Left colon (tissue), 2 donors: Measurements from ENCODE around the gene CLEC4E. TPM values are rescaled to one million over a fixed set of nuclear protein-coding genes. Genes with fewer than 3 reads are reported as not detected.
"Not testable (repeated sequence)": the region's sequence is repeated elsewhere in the genome, so short reads cannot be mapped to it uniquely, and the experiment has no call there.

Experiments
- ATAC-seq: fragments of 200-7000 bp; cut with Tn5 transposase; one replicate; pipeline ENCODE4 v1.9.1; 2020; ENCODE audit warnings: mild to moderate bottlenecking, moderate library complexity
- DNase-seq, 2 donors: peaks; one replicate each; pipeline ENCODE4 v3.0.0-alpha.2; 2020
- intact Hi-C, 2 donors: fragments of 100-400 bp; cut with DNase I in 1 of 2; cut with micrococcal nuclease in 1 of 2; formaldehyde crosslinking; loops; one replicate each; pipeline versions ENCODE4 v1.11.2 to v1.14.0; 2022; cut with DNase I, micrococcal nuclease
- total RNA-seq, 2 donors: library from RNA; stranded (reverse); fragmentation: NEBNext Ultra II Directional; extraction: Animal tissue kit (Norgen Biotek cat#: 25700); gene quantifications; one replicate each; pipeline ENCODE4 v1.2.1, GENCODE V29; 2021
- donor health status: DM: no; HTN: no; CAD: no.
- donor health status: DM: yes; HTN: yes; CAD: no.

CLEC4E gene
- total RNA-seq, 2 donors from 2014 or later: not detected

DNA sequence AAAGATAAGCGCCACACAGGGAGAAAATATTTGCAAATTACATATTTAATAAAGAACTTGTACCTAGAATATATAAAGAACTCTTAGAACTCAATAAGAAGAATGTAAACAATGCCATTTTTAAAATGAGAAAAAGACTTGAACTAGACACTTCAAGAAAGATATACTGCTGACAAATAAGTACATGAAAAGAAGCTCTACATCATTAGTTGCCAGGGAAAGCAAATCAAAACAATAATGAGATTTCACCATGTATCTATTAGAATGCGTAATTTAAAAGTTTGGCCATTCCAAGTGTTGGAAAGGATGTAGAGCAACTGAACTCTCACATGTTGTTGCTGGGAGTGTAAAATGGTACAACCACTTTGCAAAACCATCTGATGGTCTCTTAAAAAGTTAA is 6.9 kb upstream of the CLEC4E start:
- ATAC-seq (no peak), DNase-seq (no peak)
- intact Hi-C loops: no loop called here

DNA sequence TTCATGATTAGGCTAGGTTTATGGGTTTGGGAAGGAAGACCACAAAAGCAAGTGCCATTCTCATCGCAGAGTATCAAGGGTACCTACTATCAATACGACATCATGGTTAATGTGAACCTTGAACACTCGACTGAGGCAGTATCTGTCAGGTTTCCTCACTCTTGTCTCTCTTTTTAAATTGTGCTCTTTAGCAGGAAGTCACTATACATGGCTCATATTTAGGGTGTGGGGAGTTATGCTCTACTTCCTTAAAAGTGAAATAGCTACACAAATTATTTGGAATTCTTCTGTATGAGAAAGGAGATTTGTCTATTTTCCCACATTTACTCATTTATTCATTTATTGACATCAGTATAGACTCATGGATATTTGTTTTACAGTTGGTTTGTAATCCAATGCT is 5.9 kb upstream of the CLEC4E start:
- intact Hi-C loops: no loop called here
- DNase-seq (no peak), ATAC-seq (no peak)

- intact Hi-C loops: no loop called here
- ATAC-seq (peak; percentile 48), DNase-seq (peak in 1 of 2 donors; percentile 56)
Measured at GRCh38 chr12:8544295-8544694, 3.6 kb upstream of the CLEC4E start.

GRCh38 chr12:8541562-8541961 is 857 bp upstream of the CLEC4E start:
- intact Hi-C loops: no loop called here
- DNase-seq (no peak), ATAC-seq (no peak)

DNA sequence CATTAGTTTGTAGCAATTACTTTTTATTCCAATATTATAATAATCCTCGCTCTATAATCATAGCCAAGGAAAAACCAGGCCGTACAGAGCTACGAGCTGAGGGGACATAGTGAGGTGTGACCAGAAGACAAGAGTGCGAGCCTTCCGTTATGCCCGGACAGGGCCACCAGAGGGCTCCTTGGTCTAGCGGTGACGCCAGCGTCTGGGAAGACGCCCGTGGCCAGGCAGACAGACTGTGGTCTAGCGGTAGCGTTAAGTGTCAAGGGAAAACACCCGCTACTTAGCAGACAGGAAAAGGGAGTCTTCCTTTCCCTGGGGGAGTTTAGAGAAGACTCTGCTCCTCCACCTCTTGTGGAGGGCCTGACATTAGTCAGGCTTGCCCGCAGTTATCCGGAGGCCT is 2.9 kb downstream of the CLEC4E start:
- DNase-seq, ATAC-seq, intact Hi-C loops: not testable (repeated sequence)

GRCh38 chr12:8532045-8532444 is 8.7 kb downstream of the CLEC4E start:
- no peak for DNase-seq
- no peak for ATAC-seq
- intact Hi-C loops: no loop called here

- intact Hi-C loops: no loop called here
- DNase-seq (no peak), ATAC-seq (no peak)
Measured at GRCh38 chr12:8527250-8528130, 13.2 kb downstream of the CLEC4E start.

DNA sequence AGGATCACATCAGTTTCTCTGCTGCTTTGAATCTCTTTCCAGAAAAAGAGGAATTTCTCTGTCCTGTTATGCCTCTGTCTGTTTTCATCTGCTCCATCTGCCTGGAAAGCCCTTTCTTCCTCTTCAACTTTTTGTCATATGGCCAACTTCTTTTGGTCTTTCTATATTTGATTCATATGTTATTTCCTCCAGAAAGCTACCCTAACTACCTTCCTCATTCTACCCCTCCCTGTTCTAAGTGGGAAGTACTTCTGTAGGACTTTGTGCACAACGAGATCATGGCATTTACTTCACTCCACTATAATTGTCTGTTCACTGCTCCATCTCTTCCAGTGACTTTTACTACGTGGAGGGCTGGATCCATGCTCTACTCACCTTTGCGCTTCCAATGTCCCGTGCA is 21.5 kb downstream of the CLEC4E start:
- intact Hi-C loops: no loop called here
- no peak for ATAC-seq
- DNase-seq: no peak

DNA sequence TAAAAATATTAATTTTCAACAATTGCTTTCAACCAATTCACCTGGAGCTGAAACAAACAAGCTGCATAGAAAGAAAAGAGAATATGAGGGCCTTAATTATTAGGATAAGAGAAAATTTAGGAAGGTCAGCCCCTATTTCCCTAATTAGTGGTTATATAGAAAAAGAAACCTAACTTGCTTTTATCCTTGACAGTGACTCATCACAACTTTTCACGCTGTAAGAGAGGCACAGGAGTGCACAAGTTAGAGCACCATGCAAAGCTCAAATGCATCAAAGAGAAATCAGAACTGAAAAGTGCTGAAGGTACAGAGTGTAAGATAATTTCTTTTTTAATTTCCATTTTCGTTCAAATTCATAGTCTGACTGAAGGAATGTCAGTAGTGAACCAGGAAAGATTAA is 22.7 kb downstream of the CLEC4E start:
- ATAC-seq: no peak
- intact Hi-C loops: no loop called here
- no peak for DNase-seq

DNA sequence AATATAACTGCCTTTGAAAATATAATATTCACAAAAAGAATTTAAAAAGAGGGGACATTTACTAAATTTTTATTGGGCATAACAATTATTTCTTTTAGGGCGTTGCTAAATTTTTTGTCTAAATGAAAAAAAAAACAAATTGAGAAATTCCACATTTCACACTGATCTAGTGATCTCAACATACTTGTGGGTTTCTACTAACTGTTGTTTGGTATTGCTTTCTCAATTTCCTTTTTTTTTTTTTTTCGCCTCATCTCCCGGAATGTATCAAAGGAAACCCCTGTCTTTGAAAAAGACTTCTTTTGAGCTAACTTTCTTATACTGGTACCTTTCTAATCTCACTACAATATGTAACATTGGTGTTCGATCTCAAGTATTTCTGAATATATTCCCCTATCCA is 27.4 kb downstream of the CLEC4E start, which contains the start of gene CLEC4D:
Gene CLEC4D (plus strand): TSS at position 248 of the 400 bp plus-strand sequence. CDS start 230 bp downstream, outside the sequence.
- DNase-seq: no peak

GRCh38 chr12:8508910-8509841 is 31.5 kb downstream of the CLEC4E start:
- intact Hi-C loops: no loop called here
- no peak for ATAC-seq
- DNase-seq: no peak

More for the DNA sequence above, 27.4 kb downstream of the CLEC4E start, which contains the start of gene CLEC4D:
- intact Hi-C loops: no loop called here
- ATAC-seq: no peak

DNA sequence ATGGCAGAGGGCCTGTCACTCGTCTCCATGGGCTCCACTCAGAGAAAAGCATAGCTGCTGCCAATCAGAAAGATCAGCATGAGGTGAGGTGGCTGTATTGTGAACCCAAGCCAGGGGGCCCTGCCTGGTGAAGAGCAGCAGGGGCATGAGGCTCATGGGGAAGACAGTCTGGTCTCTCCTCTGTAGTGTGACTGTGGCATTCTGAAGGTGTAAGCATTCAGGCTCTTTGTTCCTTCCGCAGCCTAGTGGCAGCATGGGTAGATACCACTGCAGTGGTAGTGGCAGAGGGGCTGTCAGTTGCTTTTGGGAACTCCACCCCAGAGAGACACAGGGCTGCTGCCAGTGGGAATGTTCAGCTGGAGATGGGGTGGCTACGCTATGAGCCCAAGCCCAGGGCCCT is 32.5 kb downstream of the CLEC4E start:
- DNase-seq (no peak), ATAC-seq (no peak)
- intact Hi-C loops: no loop called here

DNA sequence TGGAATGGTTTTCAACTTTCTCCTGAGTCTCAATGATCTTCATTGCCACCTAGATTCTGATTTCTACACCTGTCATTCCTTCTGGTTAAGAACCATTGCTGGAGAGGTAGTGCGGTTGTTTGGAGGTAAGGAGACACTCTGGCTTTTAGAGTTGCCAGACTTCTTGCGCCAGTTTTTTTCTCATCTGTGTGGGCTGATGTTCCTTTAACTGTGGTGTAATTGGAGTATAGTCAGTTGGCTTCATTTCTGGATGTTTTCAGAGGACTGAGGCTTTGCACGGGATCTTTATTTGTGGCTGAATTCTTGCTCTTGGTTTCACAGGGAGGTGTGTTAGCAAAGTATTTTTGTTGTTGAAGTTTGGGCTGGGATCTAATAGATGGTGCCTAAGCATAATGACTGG is 33.1 kb downstream of the CLEC4E start:
- ATAC-seq (no peak), DNase-seq (no peak)
- intact Hi-C loops: no loop called here

- intact Hi-C loops: no loop called here
- ATAC-seq: no peak
- no peak for DNase-seq
Measured at GRCh38 chr12:8504351-8504750, 36.4 kb downstream of the CLEC4E start.

DNA sequence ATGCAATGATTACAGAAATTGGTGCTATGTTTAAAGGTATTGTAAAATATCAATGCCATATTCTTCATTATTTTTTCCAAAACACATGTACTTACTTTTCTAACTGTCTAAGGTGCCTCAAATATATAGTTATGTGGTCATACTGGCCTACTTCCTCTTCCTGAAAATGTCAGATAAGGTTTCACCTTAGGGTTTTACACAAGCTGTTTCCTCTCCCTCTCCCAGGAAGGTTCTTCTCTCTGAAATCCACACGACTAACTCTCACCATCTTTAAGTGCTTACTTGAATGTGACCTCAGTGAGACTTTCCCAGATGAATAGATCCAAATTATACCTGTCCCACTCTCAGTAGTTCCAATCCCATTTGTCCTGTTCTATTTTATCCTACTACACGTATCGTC is 39.0 kb downstream of the CLEC4E start:
- ATAC-seq (no peak), DNase-seq (no peak)
- intact Hi-C loops: no loop called here

DNA sequence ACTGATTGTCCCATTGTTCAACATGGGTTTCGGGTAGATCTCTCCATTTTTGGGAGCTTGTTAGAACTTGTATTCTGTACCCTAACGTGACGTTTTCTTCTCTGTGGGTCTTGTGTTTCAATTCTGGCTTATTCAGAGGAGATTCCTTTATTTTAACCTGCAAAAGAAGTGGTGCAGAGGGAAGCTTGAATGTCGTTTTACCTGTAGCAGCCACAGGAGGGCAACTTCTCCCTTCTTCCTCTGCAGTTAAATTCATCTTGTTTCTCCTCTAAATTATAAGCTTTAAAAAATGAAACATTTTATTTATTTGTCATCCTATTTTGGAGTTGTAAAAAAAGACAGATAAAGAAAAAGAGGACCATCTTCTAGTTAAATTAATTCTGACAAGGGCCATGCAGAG is 41.1 kb downstream of the CLEC4E start:
- ATAC-seq (no peak), DNase-seq (no peak)
- intact Hi-C loops: no loop called here

- ATAC-seq, intact Hi-C loops, DNase-seq: not testable (repeated sequence)
Measured at GRCh38 chr12:8496074-8496473, 44.6 kb downstream of the CLEC4E start.

DNA sequence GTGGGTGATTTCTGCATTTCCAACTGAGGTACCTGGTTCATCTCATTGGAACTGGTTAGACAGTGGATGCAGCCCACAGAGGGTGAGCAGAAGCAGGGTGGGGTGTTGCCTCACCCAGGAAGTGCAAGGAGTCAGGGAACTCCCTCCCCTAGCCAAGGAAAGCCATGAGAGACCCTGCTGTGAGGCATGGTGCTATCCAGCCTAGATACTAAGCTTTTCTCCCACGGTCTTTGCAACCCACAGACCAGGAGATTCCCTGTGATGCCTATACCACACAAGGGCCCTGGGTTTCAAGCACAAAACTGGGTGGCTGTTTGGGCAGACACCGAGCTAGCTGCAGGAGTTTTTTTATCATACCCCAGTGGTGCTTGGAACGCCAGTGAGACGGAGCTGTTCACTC is 45.0 kb downstream of the CLEC4E start:
- DNase-seq, intact Hi-C loops, ATAC-seq: not testable (repeated sequence)

- DNase-seq (no peak), ATAC-seq (peak; percentile 22)
- intact Hi-C loops: no loop called here
Measured at GRCh38 chr12:8493084-8493483, 47.6 kb downstream of the CLEC4E start.
